T-helper 2 cell treated with Interferon-gamma antibody and Interleukin-4, amounts not matched to agents 5 μg/mL and 100 μg/mL, for 36 hours (primary cell): ENCODE measurements around the gene LRRC4C.

Source experiments
- DNase-seq: peaks from one replicate; pipeline ENCODE4 v3.0.0; 2021; ENCODE audit warnings: low spot score
- H3K27ac Mint-ChIP-seq: one replicate; pipeline ENCODE4 v1.8.0; 2021; ENCODE audit warnings: mild to moderate bottlenecking, mixed read lengths
- H3K27me3 Mint-ChIP-seq: one replicate; pipeline ENCODE4 v1.8.0; 2021; ENCODE audit warnings: low read depth, mixed read lengths
- H3K36me3 Mint-ChIP-seq: one replicate; pipeline ENCODE4 v1.8.0; 2021; ENCODE audit warnings: low read depth, mixed read lengths
- H3K4me1 Mint-ChIP-seq: one replicate; pipeline ENCODE4 v1.8.0; 2021; ENCODE audit warnings: low read depth, mixed read lengths
- H3K4me3 Mint-ChIP-seq: one replicate; pipeline ENCODE4 v1.8.0; 2022; ENCODE audit warnings: mild to moderate bottlenecking, moderate library complexity, mixed read lengths
- H3K9me3 Mint-ChIP-seq: one replicate; pipeline ENCODE4 v1.8.0; 2021; ENCODE audit warnings: mixed read lengths

LRRC4C gene

GRCh38 chr11:40417627-40418026 is 1041.8 kb downstream of the LRRC4C start:
- no peak overlapping the region for H3K4me3 Mint-ChIP-seq
- peaks cover 41% of the 10 kb centered on the region for H3K9me3 Mint-ChIP-seq

GRCh38 chr11:40407355-40407754 is 1052.1 kb downstream of the LRRC4C start:
- peaks cover 38% of the 10 kb centered on the region for H3K9me3 Mint-ChIP-seq
- no peak overlapping the region for H3K27ac Mint-ChIP-seq
- H3K4me1 Mint-ChIP-seq, result no peaks in the 10 kb centered on the region
- H3K27me3 Mint-ChIP-seq, result no peaks in the 10 kb centered on the region
- H3K4me3 Mint-ChIP-seq, result no peak overlapping the region
- H3K36me3 Mint-ChIP-seq, result no peaks in the 10 kb centered on the region
- no peak for DNase-seq

More at GRCh38 chr11:40417627-40418026, 1041.8 kb downstream of the LRRC4C start:
- no peaks in the 10 kb centered on the region for H3K4me1 Mint-ChIP-seq
- DNase-seq, result no peak
- H3K27me3 Mint-ChIP-seq, result no peaks in the 10 kb centered on the region
- H3K27ac Mint-ChIP-seq, result no peak overlapping the region
- no peaks in the 10 kb centered on the region for H3K36me3 Mint-ChIP-seq

GRCh38 chr11:40405614-40406013 is 1053.8 kb downstream of the LRRC4C start:
- H3K4me3 Mint-ChIP-seq, result no peak overlapping the region
- no peak for DNase-seq
- no peaks in the 10 kb centered on the region for H3K36me3 Mint-ChIP-seq
- no peak overlapping the region for H3K27ac Mint-ChIP-seq
- no peaks in the 10 kb centered on the region for H3K4me1 Mint-ChIP-seq
- H3K9me3 Mint-ChIP-seq, result peaks cover 50% of the 10 kb centered on the region
- no peaks in the 10 kb centered on the region for H3K27me3 Mint-ChIP-seq

GRCh38 chr11:40403321-40403720 is 1056.1 kb downstream of the LRRC4C start:
- no peaks in the 10 kb centered on the region for H3K27me3 Mint-ChIP-seq
- H3K9me3 Mint-ChIP-seq, result peaks cover 47% of the 10 kb centered on the region
- no peaks in the 10 kb centered on the region for H3K4me1 Mint-ChIP-seq
- no peak overlapping the region for H3K27ac Mint-ChIP-seq
- H3K36me3 Mint-ChIP-seq, result no peaks in the 10 kb centered on the region
- H3K4me3 Mint-ChIP-seq, result no peak overlapping the region
- DNase-seq, result no peak

GRCh38 chr11:40401132-40401853 is 1058.2 kb downstream of the LRRC4C start:
- Mint-ChIP-seq H3K27ac (no peak overlapping the region), H3K9me3 (peaks cover 40% of the 10 kb centered on the region), H3K4me3 (no peak overlapping the region), H3K36me3 (no peaks in the 10 kb centered on the region), H3K27me3 (no peaks in the 10 kb centered on the region), H3K4me1 (no peaks in the 10 kb centered on the region)
- DNase-seq, result no peak

- Mint-ChIP-seq H3K9me3 (peaks cover 40% of the 10 kb centered on the region), H3K27me3 (no peaks in the 10 kb centered on the region), H3K36me3 (no peaks in the 10 kb centered on the region), H3K4me1 (no peaks in the 10 kb centered on the region), H3K27ac (no peak overlapping the region), H3K4me3 (no peak overlapping the region)
- DNase-seq, result no peak
Observed at GRCh38 chr11:40397141-40397540, 1062.3 kb downstream of the LRRC4C start.

GRCh38 chr11:40393511-40393910 is 1065.9 kb downstream of the LRRC4C start:
- no peak overlapping the region for H3K4me3 Mint-ChIP-seq
- no peak for DNase-seq
- no peaks in the 10 kb centered on the region for H3K36me3 Mint-ChIP-seq
- no peaks in the 10 kb centered on the region for H3K4me1 Mint-ChIP-seq
- H3K27me3 Mint-ChIP-seq, result no peaks in the 10 kb centered on the region
- peaks cover 35% of the 10 kb centered on the region for H3K9me3 Mint-ChIP-seq
- H3K27ac Mint-ChIP-seq, result no peak overlapping the region

GRCh38 chr11:40391679-40392078 is 1067.8 kb downstream of the LRRC4C start:
- no peak for DNase-seq
- H3K27me3 Mint-ChIP-seq, result no peaks in the 10 kb centered on the region
- H3K27ac Mint-ChIP-seq, result no peak overlapping the region
- H3K4me1 Mint-ChIP-seq, result no peaks in the 10 kb centered on the region
- no peaks in the 10 kb centered on the region for H3K36me3 Mint-ChIP-seq
- no peak overlapping the region for H3K4me3 Mint-ChIP-seq
- peaks cover 32% of the 10 kb centered on the region for H3K9me3 Mint-ChIP-seq

GRCh38 chr11:40388097-40388818 is 1071.2 kb downstream of the LRRC4C start:
- no peaks in the 10 kb centered on the region for H3K4me1 Mint-ChIP-seq
- no peaks in the 10 kb centered on the region for H3K27me3 Mint-ChIP-seq
- peaks cover 31% of the 10 kb centered on the region for H3K9me3 Mint-ChIP-seq
- H3K27ac Mint-ChIP-seq, result no peak overlapping the region
- no peak overlapping the region for H3K4me3 Mint-ChIP-seq
- no peak for DNase-seq
- no peaks in the 10 kb centered on the region for H3K36me3 Mint-ChIP-seq

- H3K27me3 Mint-ChIP-seq, result no peaks in the 10 kb centered on the region
- DNase-seq, result no peak
- no peak overlapping the region for H3K4me3 Mint-ChIP-seq
- no peak overlapping the region for H3K27ac Mint-ChIP-seq
- H3K9me3 Mint-ChIP-seq, result peaks cover 29% of the 10 kb centered on the region
- no peaks in the 10 kb centered on the region for H3K4me1 Mint-ChIP-seq
- H3K36me3 Mint-ChIP-seq, result no peaks in the 10 kb centered on the region
Observed at GRCh38 chr11:40387240-40387980, 1072.0 kb downstream of the LRRC4C start.

GRCh38 chr11:40384991-40385390 is 1074.5 kb downstream of the LRRC4C start:
- Mint-ChIP-seq H3K9me3 (peaks cover 34% of the 10 kb centered on the region), H3K27me3 (no peaks in the 10 kb centered on the region), H3K27ac (no peak overlapping the region), H3K4me3 (no peak overlapping the region), H3K36me3 (no peaks in the 10 kb centered on the region), H3K4me1 (no peaks in the 10 kb centered on the region)
- DNase-seq, result no peak

- Mint-ChIP-seq H3K27me3 (no peaks in the 10 kb centered on the region), H3K4me3 (no peak overlapping the region), H3K36me3 (no peaks in the 10 kb centered on the region), H3K9me3 (peaks cover 31% of the 10 kb centered on the region), H3K27ac (no peak overlapping the region), H3K4me1 (no peaks in the 10 kb centered on the region)
- no peak for DNase-seq
Observed at GRCh38 chr11:40381481-40381880, 1078.0 kb downstream of the LRRC4C start.

- Mint-ChIP-seq H3K27ac (no peak overlapping the region), H3K9me3 (peaks cover 30% of the 10 kb centered on the region), H3K4me3 (no peak overlapping the region), H3K36me3 (no peaks in the 10 kb centered on the region), H3K4me1 (no peaks in the 10 kb centered on the region), H3K27me3 (no peaks in the 10 kb centered on the region)
- no peak for DNase-seq
Observed at GRCh38 chr11:40380835-40381234, 1078.6 kb downstream of the LRRC4C start.

GRCh38 chr11:40376331-40376730 is 1083.1 kb downstream of the LRRC4C start:
- Mint-ChIP-seq H3K36me3 (no peaks in the 10 kb centered on the region), H3K4me1 (no peaks in the 10 kb centered on the region), H3K4me3 (no peak overlapping the region)

More at GRCh38 chr11:40376331-40376730, 1083.1 kb downstream of the LRRC4C start:
- Mint-ChIP-seq H3K27me3 (no peaks in the 10 kb centered on the region), H3K9me3 (peaks cover 37% of the 10 kb centered on the region), H3K27ac (no peak overlapping the region)
- DNase-seq, result no peak
